Neural cell (in vitro differentiated cells): ENCODE results near the gene RUNX3.

ENCODE experiments used
- POLR2AphosphoS5 ChIP-seq: IDR thresholded peaks from 2 replicates; pipeline ENCODE4 v1.6.1; 2012
- TF ChIP-seq, protein P1 (sequence below): fragments of 450-650 bp; IDR thresholded peaks from 2 replicates; pipeline ENCODE4 v1.5.1; 2014; ENCODE audit warnings: antibody characterized with exemption, mild to moderate bottlenecking, moderate library complexity; ENCODE audit not compliant: poor library complexity, severe bottlenecking

DNA sequence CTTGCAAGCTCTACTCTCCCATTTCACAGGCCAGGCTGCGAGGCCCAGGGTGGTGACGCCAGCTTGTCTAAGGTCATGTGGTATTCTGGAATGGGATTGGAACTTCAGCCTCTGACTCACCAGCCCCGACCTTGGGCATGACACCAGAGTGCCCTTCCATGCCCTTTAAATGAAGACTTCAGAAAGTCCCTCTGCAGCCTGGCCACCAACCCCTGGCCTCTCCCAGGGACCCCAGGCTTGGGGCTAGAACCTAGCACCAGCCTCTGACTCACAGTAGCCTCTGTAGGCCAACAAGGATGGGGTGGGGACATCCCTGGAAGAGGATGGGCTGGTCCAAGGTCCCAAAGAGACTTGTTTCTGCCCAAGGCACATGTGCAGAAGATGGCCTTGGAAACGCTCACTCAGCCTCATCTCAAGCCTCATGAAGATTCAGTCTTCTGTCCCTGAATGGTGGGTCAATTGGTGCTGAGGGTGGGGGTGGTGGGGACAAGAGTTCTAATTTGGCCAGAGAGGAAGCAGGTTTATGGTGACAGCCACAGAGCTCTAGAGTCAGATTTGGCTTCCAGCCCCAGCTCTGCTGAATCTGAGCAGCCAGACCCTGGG, 36.1 kb upstream of the RUNX3 start:
- TF ChIP-seq, protein P1, sequence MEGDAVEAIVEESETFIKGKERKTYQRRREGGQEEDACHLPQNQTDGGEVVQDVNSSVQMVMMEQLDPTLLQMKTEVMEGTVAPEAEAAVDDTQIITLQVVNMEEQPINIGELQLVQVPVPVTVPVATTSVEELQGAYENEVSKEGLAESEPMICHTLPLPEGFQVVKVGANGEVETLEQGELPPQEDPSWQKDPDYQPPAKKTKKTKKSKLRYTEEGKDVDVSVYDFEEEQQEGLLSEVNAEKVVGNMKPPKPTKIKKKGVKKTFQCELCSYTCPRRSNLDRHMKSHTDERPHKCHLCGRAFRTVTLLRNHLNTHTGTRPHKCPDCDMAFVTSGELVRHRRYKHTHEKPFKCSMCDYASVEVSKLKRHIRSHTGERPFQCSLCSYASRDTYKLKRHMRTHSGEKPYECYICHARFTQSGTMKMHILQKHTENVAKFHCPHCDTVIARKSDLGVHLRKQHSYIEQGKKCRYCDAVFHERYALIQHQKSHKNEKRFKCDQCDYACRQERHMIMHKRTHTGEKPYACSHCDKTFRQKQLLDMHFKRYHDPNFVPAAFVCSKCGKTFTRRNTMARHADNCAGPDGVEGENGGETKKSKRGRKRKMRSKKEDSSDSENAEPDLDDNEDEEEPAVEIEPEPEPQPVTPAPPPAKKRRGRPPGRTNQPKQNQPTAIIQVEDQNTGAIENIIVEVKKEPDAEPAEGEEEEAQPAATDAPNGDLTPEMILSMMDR, result no peak
- no peak for TF ChIP-seq POLR2AphosphoS5
